Peyer's patch (tissue), 4 donors: ENCODE results near the gene UST. TPM values are rescaled to one million over a fixed set of nuclear protein-coding genes. Genes with fewer than 3 reads are reported as not detected.

Experiments used
- DNase-seq, 3 donors: peaks; one replicate each; pipeline ENCODE4 v3.0.0-alpha.2; 2017 to 2019
- H3K27ac ChIP-seq, 4 donors: fragments of 200-600 bp; sonication (generic); one replicate each; pipeline ENCODE4 v1.5.1; 2016 to 2019
- H3K27me3 ChIP-seq, 2 donors: fragments of 200-600 bp; sonication (generic); one replicate each; pipeline ENCODE4 v1.5.1; 2019
- H3K36me3 ChIP-seq, 3 donors: fragments of 200-600 bp; sonication (generic); one replicate each; pipeline ENCODE4 v1.5.1; 2016 to 2019
- H3K4me1 ChIP-seq, 4 donors: fragments of 200-600 bp; sonication (generic); one replicate each; pipeline ENCODE4 v1.5.1; 2016 to 2019
- H3K4me3 ChIP-seq, 4 donors: fragments of 200-600 bp; sonication (generic); 1 replicate in 3 of 4; 2 replicates in 1 of 4; pipeline ENCODE4 v1.5.1; 2016 to 2019; ENCODE audit warnings: mild to moderate bottlenecking in 1 of 4
- H3K9me3 ChIP-seq, 4 donors: fragments of 200-600 bp; sonication (generic); one replicate each; pipeline ENCODE4 v1.5.1; 2016 to 2019; ENCODE audit warnings: mild to moderate bottlenecking in 1 of 4
- POLR2A ChIP-seq, 2 donors: fragments of 450-650 bp; IDR thresholded peaks; one replicate each; pipeline ENCODE4 v1.5.1; 2017; ENCODE audit warnings: antibody characterized with exemption in 2 of 2, mild to moderate bottlenecking in 2 of 2, moderate library complexity in 2 of 2
- total RNA-seq, 4 donors: library from RNA; depleted of rRNA; stranded (reverse); fragments of >200 nt; gene quantifications; one replicate each; pipeline ENCODE4 v1.1.0, GENCODE V29; 2016
- TF ChIP-seq, protein P1 (sequence below), 6 experiments: fragments of 450-650 bp in 4 of 6; fragments of 200-600 bp in 2 of 6; sonication (generic) in 1 of 6; IDR thresholded peaks; one replicate each; pipeline ENCODE4 v1.5.1; 2017 to 2019; ENCODE audit warnings: antibody characterized with exemption in 6 of 6, mild to moderate bottlenecking in 3 of 6, moderate library complexity in 1 of 6

The UST gene
- total RNA-seq, 4 donors from 2014 or later = 3.0 to 37.1 (median 4.6) TPM

GRCh38 chr6:148822819-148823218 is 76.0 kb downstream of the UST start:
- no peak for DNase-seq
- no peak for TF ChIP-seq POLR2A (IDR thresholded peaks at IDR 0.05)
- TF ChIP-seq, protein P1, sequence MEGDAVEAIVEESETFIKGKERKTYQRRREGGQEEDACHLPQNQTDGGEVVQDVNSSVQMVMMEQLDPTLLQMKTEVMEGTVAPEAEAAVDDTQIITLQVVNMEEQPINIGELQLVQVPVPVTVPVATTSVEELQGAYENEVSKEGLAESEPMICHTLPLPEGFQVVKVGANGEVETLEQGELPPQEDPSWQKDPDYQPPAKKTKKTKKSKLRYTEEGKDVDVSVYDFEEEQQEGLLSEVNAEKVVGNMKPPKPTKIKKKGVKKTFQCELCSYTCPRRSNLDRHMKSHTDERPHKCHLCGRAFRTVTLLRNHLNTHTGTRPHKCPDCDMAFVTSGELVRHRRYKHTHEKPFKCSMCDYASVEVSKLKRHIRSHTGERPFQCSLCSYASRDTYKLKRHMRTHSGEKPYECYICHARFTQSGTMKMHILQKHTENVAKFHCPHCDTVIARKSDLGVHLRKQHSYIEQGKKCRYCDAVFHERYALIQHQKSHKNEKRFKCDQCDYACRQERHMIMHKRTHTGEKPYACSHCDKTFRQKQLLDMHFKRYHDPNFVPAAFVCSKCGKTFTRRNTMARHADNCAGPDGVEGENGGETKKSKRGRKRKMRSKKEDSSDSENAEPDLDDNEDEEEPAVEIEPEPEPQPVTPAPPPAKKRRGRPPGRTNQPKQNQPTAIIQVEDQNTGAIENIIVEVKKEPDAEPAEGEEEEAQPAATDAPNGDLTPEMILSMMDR (IDR thresholded peaks at IDR 0.05) = no peak
- no peaks in the 10 kb centered on the region for H3K36me3 ChIP-seq
- H3K4me1 ChIP-seq = no peaks in the 10 kb centered on the region
- no peaks in the 10 kb centered on the region for H3K9me3 ChIP-seq
- H3K27me3 ChIP-seq = no peaks in the 10 kb centered on the region
- H3K4me3 ChIP-seq = no peak overlapping the region
- H3K27ac ChIP-seq = no peak overlapping the region

GRCh38 chr6:148824291-148824690 is 77.5 kb downstream of the UST start:
- Histone ChIP-seq H3K36me3 (no peaks in the 10 kb centered on the region), H3K9me3 (no peaks in the 10 kb centered on the region), H3K4me1 (no peaks in the 10 kb centered on the region), H3K4me3 (no peak overlapping the region), H3K27me3 (no peaks in the 10 kb centered on the region), H3K27ac (no peak overlapping the region)
- no peak for DNase-seq
- no peak for TF ChIP-seq POLR2A (IDR thresholded peaks at IDR 0.05)
- TF ChIP-seq, protein P1 (IDR thresholded peaks at IDR 0.05) = no peak

DNA sequence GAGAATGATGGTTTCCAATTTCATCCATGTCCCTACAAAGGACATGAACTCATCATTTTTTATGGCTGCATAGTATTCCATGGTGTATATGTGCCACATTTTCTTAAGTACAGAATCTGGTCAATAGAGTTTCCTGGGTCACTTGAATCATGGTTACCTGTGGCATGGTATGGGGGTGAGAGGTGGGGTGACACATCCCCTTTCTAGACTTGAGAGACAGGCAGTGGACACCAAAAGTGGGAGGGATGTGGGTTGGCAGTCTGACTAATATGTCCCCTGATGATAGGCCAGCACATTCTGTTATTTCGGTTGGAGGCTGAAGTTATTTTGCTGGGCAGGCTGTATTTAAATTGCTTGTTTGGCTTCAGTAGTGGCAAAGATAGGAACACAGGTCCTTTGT is 78.1 kb downstream of the UST start:
- Histone ChIP-seq H3K9me3 (no peaks in the 10 kb centered on the region), H3K4me1 (peaks cover 0 to 3% (median 0%) of the 10 kb centered on the region in 4 donors), H3K4me3 (no peak overlapping the region), H3K27ac (no peak overlapping the region), H3K36me3 (no peaks in the 10 kb centered on the region), H3K27me3 (no peaks in the 10 kb centered on the region)
- TF ChIP-seq, protein P1 (IDR thresholded peaks at IDR 0.05) = no peak
- no peak for TF ChIP-seq POLR2A (IDR thresholded peaks at IDR 0.05)
- DNase-seq = no peak

- Histone ChIP-seq H3K27me3 (no peaks in the 10 kb centered on the region), H3K4me3 (no peak overlapping the region), H3K36me3 (no peaks in the 10 kb centered on the region), H3K9me3 (no peaks in the 10 kb centered on the region), H3K4me1 (peaks cover 0 to 6% (median 2%) of the 10 kb centered on the region in 4 donors), H3K27ac (no peak overlapping the region)
- no peak for DNase-seq
- TF ChIP-seq, protein P1 (IDR thresholded peaks at IDR 0.05) = no peak
- TF ChIP-seq POLR2A (IDR thresholded peaks at IDR 0.05) = no peak
These were observed 78.7 kb downstream of the UST start for GRCh38 chr6:148825492-148825891.

DNA sequence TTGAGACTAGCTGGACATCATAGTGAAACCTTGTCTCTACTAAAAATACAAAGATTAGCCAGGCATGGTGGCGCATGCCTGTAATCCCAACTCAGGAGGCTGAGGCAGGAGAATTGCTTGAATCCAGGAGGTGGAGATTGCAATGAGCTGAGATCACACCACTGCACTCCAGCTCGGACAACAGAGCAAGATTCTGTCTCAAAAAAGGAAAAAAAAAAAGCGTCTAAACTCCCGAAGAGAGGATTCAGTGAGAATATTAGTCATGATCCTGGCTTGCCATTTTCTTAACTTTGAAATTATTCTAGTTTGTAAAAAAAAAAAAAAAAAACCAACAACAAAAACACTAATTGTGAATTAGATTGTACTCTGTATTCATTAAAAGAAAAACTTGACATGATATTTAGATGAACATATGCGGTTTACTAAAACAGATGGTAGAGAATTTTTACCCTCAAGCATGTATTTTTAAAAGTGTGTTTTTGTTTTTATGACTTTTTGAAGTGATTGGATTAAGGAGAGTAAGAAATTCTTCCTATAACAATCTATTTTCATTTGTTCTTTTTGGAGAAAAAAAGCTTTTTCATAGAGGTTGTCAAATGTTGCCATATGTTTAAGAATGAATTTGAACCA is 80.7 kb downstream of the UST start:
- DNase-seq = no peak
- Histone ChIP-seq H3K9me3 (no peaks in the 10 kb centered on the region), H3K4me3 (no peak overlapping the region), H3K4me1 (peaks cover 0 to 6% (median 2%) of the 10 kb centered on the region in 4 donors), H3K27ac (no peak overlapping the region), H3K27me3 (no peaks in the 10 kb centered on the region), H3K36me3 (no peaks in the 10 kb centered on the region)
- no peak for TF ChIP-seq POLR2A (IDR thresholded peaks at IDR 0.05)
- TF ChIP-seq, protein P1 (IDR thresholded peaks at IDR 0.05) = no peak
